COLO668 (cell line): Measurements from ENCODE around the gene SOS2.
"Not testable (repeated sequence)": the region's sequence is repeated elsewhere in the genome, so short reads cannot be mapped to it uniquely, and the experiment has no call there.

Source experiments
- DNase-seq: peaks from one replicate; lab custom pipeline; 2025; ENCODE audit not compliant: unreplicated experiment; lab: John Stamatoyannopoulos, UW

Gene SOS2

DNA sequence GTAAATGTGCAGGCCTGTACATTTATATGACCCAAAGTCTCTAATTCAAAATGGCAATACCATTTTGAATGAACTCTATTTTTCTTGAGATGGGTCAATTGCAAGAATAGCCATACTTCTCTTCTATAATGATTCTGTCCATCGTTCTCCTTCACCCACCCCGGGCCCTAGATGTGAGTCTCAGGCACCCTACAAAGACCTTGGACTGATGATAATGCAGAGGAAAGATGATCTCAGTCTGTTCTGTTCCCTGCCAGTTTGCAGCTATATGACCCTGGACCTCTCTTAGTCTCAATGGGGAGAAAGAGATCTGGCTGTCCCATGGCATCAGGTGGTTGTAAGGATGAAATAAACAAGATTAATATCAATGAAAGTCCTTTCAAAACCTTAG, 145.1 kb downstream of the SOS2 start:
- DNase-seq = no peak

- no peak for DNase-seq
Measured at GRCh38 chr14:50085570-50086320, 145.6 kb downstream of the SOS2 start.

DNA sequence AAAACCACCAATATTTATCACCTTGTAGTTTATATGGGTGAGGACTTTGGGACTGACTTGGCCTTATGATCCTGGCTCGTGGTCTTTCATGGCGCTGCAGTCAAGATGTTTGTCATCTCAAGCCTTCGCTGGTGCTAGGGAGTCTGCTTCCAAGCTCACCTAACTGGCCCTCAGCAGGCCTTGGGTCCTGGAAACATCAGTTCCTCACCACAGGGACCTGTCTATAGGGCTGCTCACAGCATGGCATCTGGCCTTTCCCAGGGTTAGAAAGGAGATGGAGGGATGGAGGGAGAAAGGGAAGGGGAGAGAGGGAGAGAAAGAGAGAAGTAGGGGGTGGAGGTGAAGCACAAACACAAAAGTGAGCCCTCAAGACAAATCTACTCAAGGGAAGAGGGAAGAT, 146.7 kb downstream of the SOS2 start:
- DNase-seq = no peak

- DNase-seq = no peak
Measured at GRCh38 chr14:50083467-50084337, 147.7 kb downstream of the SOS2 start.

DNA sequence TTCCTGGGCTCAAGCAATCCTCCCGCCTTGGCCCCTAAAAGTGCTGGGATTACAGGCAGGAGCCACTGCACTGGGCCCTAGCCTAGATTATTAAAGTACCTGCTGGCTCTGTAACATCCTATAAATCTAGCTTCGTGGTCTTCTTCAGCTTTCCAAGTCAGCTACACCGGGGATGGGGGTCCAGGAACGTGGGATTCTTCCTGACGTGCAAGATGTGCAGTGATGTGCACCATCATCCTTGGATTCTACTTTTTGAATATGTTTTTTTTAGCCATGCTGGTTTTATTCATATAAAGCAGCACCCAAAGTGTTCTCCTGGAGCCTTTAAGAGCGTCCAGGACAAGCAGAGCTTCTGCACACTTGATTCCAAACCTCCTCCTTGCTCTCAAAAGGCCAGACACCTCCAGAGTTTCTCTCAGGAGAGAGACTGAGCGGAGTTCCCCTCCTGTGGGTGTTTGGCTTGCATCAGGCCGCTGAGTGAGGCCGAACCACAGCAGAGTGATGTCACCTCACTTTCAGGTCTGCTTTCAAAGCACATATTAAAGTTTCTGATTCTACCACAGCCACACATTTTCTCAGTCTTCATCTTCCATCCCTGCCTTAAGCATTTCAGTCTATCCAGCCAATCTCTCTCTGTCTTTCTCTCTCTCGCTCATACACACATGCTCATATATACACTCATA, 148.5 kb downstream of the SOS2 start:
- no peak for DNase-seq

GRCh38 chr14:50082308-50082742, 149.1 kb downstream of the SOS2 start:
- no peak for DNase-seq

DNA sequence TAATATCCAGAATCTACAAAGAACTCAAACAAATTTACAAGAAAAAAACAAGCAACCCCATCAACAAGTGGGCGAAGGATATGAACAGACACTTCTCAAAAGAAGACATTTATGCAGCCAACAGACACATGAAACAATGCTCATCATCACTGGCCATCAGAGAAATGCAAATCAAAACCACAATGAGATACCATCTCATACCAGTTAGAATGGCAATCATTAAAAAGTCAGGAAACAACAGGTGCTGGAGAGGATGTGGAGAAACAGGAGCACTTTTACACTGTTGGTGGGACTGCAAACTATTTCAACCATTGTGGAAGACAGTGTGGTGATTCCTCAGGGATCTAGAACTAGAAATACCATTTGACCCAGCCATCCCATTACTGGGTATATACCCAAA, 152.3 kb downstream of the SOS2 start:
- not testable (repeated sequence) for DNase-seq

- not testable (repeated sequence) for DNase-seq
Measured at GRCh38 chr14:50073663-50074062, 157.7 kb downstream of the SOS2 start.

DNA sequence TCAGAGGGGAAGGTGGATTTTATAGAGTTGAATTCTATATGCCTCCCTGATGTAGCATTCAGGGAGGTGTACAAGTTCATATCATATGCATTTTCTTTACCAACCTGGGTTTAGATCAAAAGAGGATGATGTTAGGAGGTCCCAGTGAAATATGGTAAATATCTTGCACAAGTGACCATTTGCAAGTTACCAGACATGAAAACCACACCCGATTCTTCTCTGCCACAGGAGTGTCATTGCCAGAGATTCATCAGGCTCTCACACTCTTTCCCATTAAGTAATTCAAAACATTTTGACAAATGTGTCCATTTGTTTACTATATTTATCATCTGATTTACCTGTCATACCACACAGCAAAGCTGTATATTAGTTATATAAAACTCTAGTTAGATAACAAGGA, 159.0 kb downstream of the SOS2 start:
- DNase-seq = no peak

DNA sequence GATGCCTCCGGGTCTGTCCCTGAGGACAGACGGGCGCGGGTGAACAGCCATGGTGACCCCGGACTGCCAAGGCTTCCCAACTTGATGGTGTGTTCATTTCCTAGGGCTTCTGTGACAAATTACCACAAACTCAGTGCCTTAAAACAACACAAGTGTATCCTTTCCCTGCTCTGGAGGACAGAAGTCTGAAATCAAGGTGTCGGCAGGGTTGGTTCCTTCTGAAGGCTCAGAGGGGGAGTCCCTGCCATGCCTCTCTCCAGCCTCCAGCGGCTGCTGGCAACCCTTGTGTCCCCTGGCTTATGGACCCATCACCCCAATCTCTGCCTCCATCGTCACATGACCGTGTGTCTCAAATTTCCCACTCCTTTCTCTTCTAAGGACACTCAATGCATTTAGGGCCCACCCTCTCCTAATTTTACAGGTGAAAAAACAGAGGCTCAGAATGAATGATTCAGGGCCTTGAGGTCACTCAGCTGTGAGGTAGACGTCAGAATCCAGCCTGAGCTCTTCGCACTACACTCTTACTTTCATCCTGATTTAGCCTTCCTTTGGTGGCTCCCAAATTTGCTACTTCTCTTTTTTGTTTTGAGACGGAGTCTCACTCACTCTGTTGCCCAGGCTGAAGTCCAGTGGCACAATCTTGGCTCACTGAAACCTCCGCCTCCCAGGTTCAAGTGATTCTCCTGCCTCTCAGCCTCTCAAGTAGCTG, 160.4 kb downstream of the SOS2 start:
- no peak for DNase-seq

DNA sequence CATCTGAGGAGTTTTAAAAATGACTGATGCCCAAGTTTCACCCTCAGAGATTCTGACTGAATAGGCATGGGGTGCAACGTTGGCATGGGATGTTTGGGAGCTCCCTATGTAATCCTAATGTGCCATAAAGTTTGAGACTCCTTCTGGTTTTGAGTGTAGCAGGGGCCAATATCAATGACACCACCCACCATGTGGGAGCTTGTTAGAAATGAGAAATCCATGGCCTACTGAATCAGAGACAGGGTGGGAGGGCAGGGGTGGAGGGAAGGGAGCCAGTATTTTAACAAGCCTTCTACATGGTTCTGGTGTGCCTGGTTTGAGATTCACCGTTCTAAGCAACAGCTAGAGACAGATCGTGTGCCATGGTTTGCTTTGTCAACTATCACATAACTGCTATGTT, 161.1 kb downstream of the SOS2 start:
- no peak for DNase-seq

GRCh38 chr14:50069325-50069724, 162.1 kb downstream of the SOS2 start:
- no peak for DNase-seq

DNA sequence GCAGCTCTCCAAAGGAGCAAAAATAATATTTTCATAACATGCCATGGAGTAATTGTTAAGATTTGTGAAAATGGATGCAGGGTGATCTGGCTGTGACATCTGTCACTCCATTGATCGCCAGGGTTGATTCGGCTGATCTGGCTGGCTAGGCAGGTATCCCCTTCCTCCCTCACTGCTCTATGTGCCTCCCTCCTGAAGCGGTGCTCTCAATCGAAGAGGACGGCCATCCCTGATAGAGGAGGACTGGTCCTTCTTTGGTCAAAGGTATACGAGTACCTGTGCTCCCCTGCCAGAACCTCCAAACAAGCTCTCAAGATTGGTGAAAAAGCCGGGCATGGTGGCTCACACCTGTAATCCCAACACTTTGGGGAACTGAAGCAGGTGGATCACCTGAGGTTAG, 162.9 kb downstream of the SOS2 start:
- DNase-seq = no peak

DNA sequence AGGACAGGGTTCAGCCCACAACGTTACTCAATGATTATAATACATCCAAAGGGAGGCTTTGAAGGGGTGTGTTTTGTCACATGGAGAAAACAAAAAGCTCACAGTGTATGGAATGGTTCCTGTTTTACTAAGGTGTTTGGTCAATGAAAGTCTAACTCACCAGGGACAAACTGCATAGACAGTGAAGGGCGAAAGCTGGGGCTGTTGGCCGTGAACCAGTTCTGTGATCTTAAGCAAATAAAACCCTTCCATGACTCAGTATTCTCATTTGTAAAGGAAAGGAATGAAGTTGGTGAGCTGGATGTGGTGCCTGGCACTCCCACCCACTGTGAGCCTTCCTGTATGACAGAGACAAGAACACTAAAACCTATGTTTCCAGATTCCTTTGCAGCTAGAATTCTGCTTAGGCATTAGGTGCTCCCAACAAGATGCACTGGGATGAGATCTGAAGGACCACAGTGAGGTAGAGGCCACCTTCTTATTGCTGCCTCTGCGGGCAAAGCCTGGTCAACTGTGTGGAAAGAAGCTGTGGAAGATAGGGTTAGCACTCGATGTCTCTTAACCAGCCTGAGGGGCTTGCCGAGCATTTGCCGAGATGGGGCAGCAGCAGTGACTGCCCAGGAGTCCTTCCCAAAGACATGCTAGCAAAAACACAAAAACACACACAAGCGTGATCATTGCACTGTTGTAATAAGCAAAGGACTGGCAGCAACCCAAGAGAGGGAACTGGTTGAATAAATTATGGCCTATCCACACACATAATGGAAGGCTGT, 163.5 kb downstream of the SOS2 start:
- no peak for DNase-seq
